Hepatocyte (in vitro differentiated cells): Measurements from ENCODE around the gene BCAS4. TPM values are rescaled to one million over a fixed set of nuclear protein-coding genes. Genes with fewer than 3 reads are reported as not detected.

Source experiments
- DNase-seq: peaks from one replicate; pipeline ENCODE4 v3.0.0-alpha.2; 2016; ENCODE audit warnings: low spot score
- H2AFZ ChIP-seq: fragments of 200-600 bp; sonication (generic); 2 replicates; pipeline ENCODE4 v1.6.0; 2016; ENCODE audit warnings: antibody characterized with exemption, mild to moderate bottlenecking
- H3K27ac ChIP-seq: fragments of 200-600 bp; sonication (generic); 2 replicates; pipeline ENCODE4 v1.5.1; 2016; ENCODE audit warnings: mild to moderate bottlenecking
- H3K27me3 ChIP-seq: fragments of 200-600 bp; sonication (generic); 2 replicates; pipeline ENCODE4 v1.6.1; 2016
- H3K36me3 ChIP-seq: fragments of 200-600 bp; sonication (generic); replicated peaks from 2 replicates; pipeline ENCODE4 v1.5.1; 2016; ENCODE audit warnings: low read depth; ENCODE audit not compliant: insufficient read depth
- H3K4me1 ChIP-seq: fragments of 200-600 bp; sonication (generic); 2 replicates; pipeline ENCODE4 v1.5.1; 2016; ENCODE audit warnings: mild to moderate bottlenecking, moderate library complexity; ENCODE audit not compliant: insufficient read depth
- H3K4me2 ChIP-seq: fragments of 200-600 bp; sonication (generic); 2 replicates; pipeline ENCODE4 v1.6.0; 2016
- H3K4me3 ChIP-seq: fragments of 200-600 bp; sonication (generic); 2 replicates; pipeline ENCODE4 v1.5.1; 2016; ENCODE audit warnings: mild to moderate bottlenecking
- H3K79me2 ChIP-seq: fragments of 200-600 bp; sonication (generic); 2 replicates; pipeline ENCODE4 v1.6.0; 2017; ENCODE audit warnings: mild to moderate bottlenecking
- H3K9me2 ChIP-seq: fragments of 200-600 bp; sonication (generic); replicated peaks from 2 replicates; pipeline ENCODE4 v1.6.0; 2017; ENCODE audit warnings: mild to moderate bottlenecking; ENCODE audit not compliant: insufficient read depth
- H3K9me3 ChIP-seq: fragments of 200-600 bp; sonication (generic); 2 replicates; pipeline ENCODE4 v1.5.1; 2016; ENCODE audit warnings: low read depth, mild to moderate bottlenecking
- H4K20me1 ChIP-seq: fragments of 200-600 bp; sonication (generic); 2 replicates; pipeline ENCODE4 v1.6.0; 2016; ENCODE audit warnings: mild to moderate bottlenecking; ENCODE audit not compliant: insufficient read depth, poor library complexity, severe bottlenecking
- CTCF ChIP-seq: fragments of 200-600 bp; sonication (generic); IDR thresholded peaks from 2 replicates; pipeline ENCODE4 v1.5.1; 2016; ENCODE audit warnings: antibody characterized with exemption, mild to moderate bottlenecking; ENCODE audit not compliant: poor library complexity
- EZH2 ChIP-seq: fragments of 200-600 bp; sonication (generic); IDR thresholded peaks from 2 replicates; pipeline ENCODE4 v1.6.1; 2016; ENCODE audit warnings: antibody characterized with exemption, mild to moderate bottlenecking, borderline replicate concordance
- EZH2phosphoT487 ChIP-seq: fragments of 200-600 bp; sonication (generic); IDR thresholded peaks from one replicate; pipeline ENCODE4 v1.6.1; 2018; ENCODE audit warnings: antibody characterized with exemption, mild to moderate bottlenecking, low read depth, moderate library complexity; ENCODE audit not compliant: unreplicated experiment, severe bottlenecking
- WGBS: methylation state at CpG from one replicate; pipeline ENCODE4 v1.1.6; 2016; ENCODE audit warnings: low lambda C conversion rate; ENCODE audit errors: missing lambda C conversion rate; 5-methylcytosine and 5-hydroxymethylcytosine counted together
- polyA plus RNA-seq: library from polyadenylated mRNA; unstranded; fragments of >200 nt; fragmentation: Nextera tagmentation; extraction: Ambion mirVana; gene quantifications from 2 replicates; pipeline ENCODE4 v1.2.1, GENCODE V29; 2016
- total RNA-seq: library from RNA; depleted of rRNA; stranded (reverse); fragments of >200 nt; gene quantifications from 2 replicates; pipeline ENCODE4 v1.2.3, GENCODE V29; 2014

Gene BCAS4
- total and polyA plus RNA-seq, 2 experiments from 2014 or later: 5.6 to 21.6 TPM

- Histone ChIP-seq H3K27ac (no peak overlapping the region), H3K27me3 (no peaks in the 10 kb centered on the region), H3K4me3 (no peak overlapping the region), H3K4me1 (peaks cover 12% of the 10 kb centered on the region), H3K4me2 (no peak overlapping the region), H3K79me2 (peaks cover 11% of the 10 kb centered on the region), H3K36me3 (no peaks in the 10 kb centered on the region), H4K20me1 (no peaks in the 10 kb centered on the region), H3K9me2 (no peaks in the 10 kb centered on the region), H2AFZ (no peak overlapping the region), H3K9me3 (no peaks in the 10 kb centered on the region)
- 97% methylated on average over 4 of the region's 4 CpGs for WGBS
- no peak for DNase-seq
- TF ChIP-seq CTCF: no peak
- TF ChIP-seq EZH2phosphoT487: no peak
- no peak for TF ChIP-seq EZH2
Observed at GRCh38 chr20:50797142-50797541, 2.3 kb downstream of the BCAS4 start.

GRCh38 chr20:50798650-50799049, 3.8 kb downstream of the BCAS4 start:
- H3K4me2 ChIP-seq: no peak overlapping the region
- no peaks in the 10 kb centered on the region for H3K27me3 ChIP-seq
- 87% methylated on average over 7 of the region's 7 CpGs for WGBS
- H4K20me1 ChIP-seq: no peaks in the 10 kb centered on the region
- H3K27ac ChIP-seq: no peak overlapping the region
- peaks cover 5% of the 10 kb centered on the region for H3K4me1 ChIP-seq
- DNase-seq: no peak
- no peak overlapping the region for H2AFZ ChIP-seq
- H3K4me3 ChIP-seq: no peak overlapping the region
- no peaks in the 10 kb centered on the region for H3K36me3 ChIP-seq
- no peak for TF ChIP-seq EZH2phosphoT487
- TF ChIP-seq EZH2: no peak
- TF ChIP-seq CTCF: no peak
- no peaks in the 10 kb centered on the region for H3K9me2 ChIP-seq
- peaks cover 11% of the 10 kb centered on the region for H3K79me2 ChIP-seq
- H3K9me3 ChIP-seq: no peaks in the 10 kb centered on the region

- H3K4me2 ChIP-seq: no peak overlapping the region
- H3K4me1 ChIP-seq: peaks cover 2% of the 10 kb centered on the region
- no peak overlapping the region for H3K27ac ChIP-seq
- H3K4me3 ChIP-seq: no peak overlapping the region
- TF ChIP-seq EZH2phosphoT487 (no peak), CTCF (no peak), EZH2 (no peak)
- H2AFZ ChIP-seq: no peak overlapping the region
- no peaks in the 10 kb centered on the region for H3K27me3 ChIP-seq
- DNase-seq: no peak
- WGBS: 80% methylated on average over 13 of the region's 13 CpGs
- H3K9me2 ChIP-seq: no peaks in the 10 kb centered on the region
- no peaks in the 10 kb centered on the region for H3K36me3 ChIP-seq
- H3K79me2 ChIP-seq: peaks cover 11% of the 10 kb centered on the region
- H3K9me3 ChIP-seq: no peaks in the 10 kb centered on the region
- no peaks in the 10 kb centered on the region for H4K20me1 ChIP-seq
Observed at GRCh38 chr20:50799176-50799889, 4.5 kb downstream of the BCAS4 start.
